ENCODE measurements around the gene TPM1.
A peak's percentile ranks its signal among the peaks of the same experiment; 100 is the strongest.
"Not testable (repeated sequence)": the region's sequence is repeated elsewhere in the genome, so short reads cannot be mapped to it uniquely, and the experiment has no call there.

TPM1 gene

GRCh38 chr15:63041974-63042876 is at the start of gene TPM1:
Gene TPM1 (plus strand): TSS chr15:63042747. CDS start chr15:63042830, 83 bp downstream.
- Histone ChIP-seq H2AFZ (ENCODE audit: low read depth, low read length) (peak within 1 kb of the TSS; percentile 93), H3K4me1 (ENCODE audit: insufficient read depth, low read length) (peaks cover 28% of the 10 kb centered on the region), H3K4me3 (ENCODE audit: low read length) (peak within 1 kb of the TSS; percentile 90), H3K27me3 (ENCODE audit: insufficient read depth, low read length) (peaks cover 19% of the 10 kb centered on the region), H3K9me3 (ENCODE audit: low read length) (no peaks in the 10 kb centered on the region), H3K36me3 (ENCODE audit: insufficient read depth, low read length) (peaks cover 14% of the 10 kb centered on the region)

DNA sequence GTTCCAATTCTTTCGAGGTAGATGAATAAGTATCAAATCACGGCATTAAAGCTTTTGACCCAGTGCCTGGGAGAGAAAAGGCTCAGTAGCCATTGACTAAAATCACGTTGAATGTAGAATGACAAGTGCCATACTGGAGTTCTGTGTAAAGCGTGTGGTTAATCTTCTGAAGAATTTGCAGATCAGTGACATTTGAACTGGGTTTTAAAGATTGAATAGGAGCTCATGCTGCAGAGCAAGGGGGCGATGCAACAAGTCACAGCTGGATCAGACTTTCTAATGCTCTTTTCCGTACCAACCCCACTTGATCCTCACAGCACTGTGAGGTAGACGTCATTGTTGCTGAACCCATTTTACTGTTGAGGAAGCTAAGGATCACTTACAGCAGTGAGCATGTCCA is 49.5 kb upstream of the TPM1 start:
- H3K4me3 ChIP-seq (ENCODE audit: low read length), result no peak overlapping the region
- peaks cover 10% of the 10 kb centered on the region for H3K27me3 ChIP-seq (ENCODE audit: insufficient read depth, low read length)
- H3K4me1 ChIP-seq (ENCODE audit: insufficient read depth, low read length), result peaks cover 8% of the 10 kb centered on the region
- peaks cover 2% of the 10 kb centered on the region for H3K9me3 ChIP-seq (ENCODE audit: low read length)
- H3K36me3 ChIP-seq (ENCODE audit: insufficient read depth, low read length), result no peaks in the 10 kb centered on the region
- no peak overlapping the region for H2AFZ ChIP-seq (ENCODE audit: low read depth, low read length)

DNA sequence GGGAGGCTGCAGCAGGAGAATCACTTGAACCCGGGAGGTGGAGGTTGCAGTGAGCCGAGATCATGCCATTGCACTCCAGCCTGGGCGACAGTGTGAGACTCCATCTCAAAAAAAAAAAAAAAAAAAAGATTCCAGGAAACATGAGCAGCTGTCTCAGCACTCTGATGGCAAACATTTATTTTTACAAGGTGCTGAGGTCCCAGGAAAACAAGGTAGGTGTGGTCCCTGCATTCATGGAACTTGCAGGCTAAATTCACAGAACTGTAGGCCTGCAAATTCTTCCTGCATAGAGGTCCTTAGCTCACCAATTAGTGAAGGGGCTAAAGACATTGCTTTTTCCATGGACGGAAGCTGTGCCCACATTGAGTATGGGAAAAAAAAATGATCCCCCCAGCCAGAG is 48.9 kb upstream of the TPM1 start:
- not testable (repeated sequence) for H3K9me3 ChIP-seq (ENCODE audit: low read length); H3K36me3 ChIP-seq (ENCODE audit: insufficient read depth, low read length); H3K4me1 ChIP-seq (ENCODE audit: insufficient read depth, low read length); H2AFZ ChIP-seq (ENCODE audit: low read depth, low read length); H3K4me3 ChIP-seq (ENCODE audit: low read length)
- H3K27me3 ChIP-seq (ENCODE audit: insufficient read depth, low read length), result peaks cover 12% of the 10 kb centered on the region

- H3K4me3 ChIP-seq (ENCODE audit: low read length), result no peak overlapping the region
These were observed 48.1 kb upstream of the TPM1 start for GRCh38 chr15:62994439-62994838.

DNA sequence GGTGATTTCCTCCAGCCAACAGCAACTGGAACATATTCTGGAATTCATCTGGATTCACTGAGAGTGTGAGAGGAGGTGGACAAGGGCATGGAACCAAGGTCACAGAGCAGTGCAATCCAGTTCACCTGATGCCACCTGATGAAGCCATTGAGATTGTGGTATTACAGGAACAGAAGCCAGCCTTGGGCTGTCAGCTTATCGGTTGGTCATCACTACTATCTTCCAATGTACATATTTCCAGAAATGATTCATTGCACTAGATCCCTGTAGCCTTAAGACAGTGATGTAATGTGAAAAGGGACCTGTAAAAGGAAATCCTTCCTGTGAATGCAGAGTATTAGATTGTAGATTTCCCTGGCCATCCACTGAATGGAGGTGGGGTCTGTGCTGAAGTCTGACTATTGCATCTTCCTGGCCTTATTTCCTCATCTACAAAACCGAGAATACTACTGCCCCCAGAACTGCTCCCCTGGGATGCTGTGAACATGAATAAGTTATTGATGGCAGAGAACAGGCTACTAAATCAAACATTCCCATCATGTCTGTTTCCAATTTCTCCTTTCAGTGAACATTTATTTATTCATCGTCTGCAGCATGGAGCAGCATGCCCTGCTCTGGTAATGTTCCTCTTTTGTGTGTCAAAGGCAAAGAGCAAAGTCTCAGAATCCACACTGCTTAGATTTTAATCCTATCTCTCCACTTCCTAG is 47.4 kb upstream of the TPM1 start:
- Histone ChIP-seq H3K27me3 (ENCODE audit: insufficient read depth, low read length) (peaks cover 12% of the 10 kb centered on the region), H3K4me3 (ENCODE audit: low read length) (no peak overlapping the region), H3K36me3 (ENCODE audit: insufficient read depth, low read length) (no peaks in the 10 kb centered on the region), H3K9me3 (ENCODE audit: low read length) (no peaks in the 10 kb centered on the region), H2AFZ (ENCODE audit: low read depth, low read length) (no peak overlapping the region), H3K4me1 (ENCODE audit: insufficient read depth, low read length) (peaks cover 20% of the 10 kb centered on the region)

More at GRCh38 chr15:62994439-62994838, 48.1 kb upstream of the TPM1 start:
- Histone ChIP-seq H3K27me3 (ENCODE audit: insufficient read depth, low read length) (peaks cover 12% of the 10 kb centered on the region), H3K36me3 (ENCODE audit: insufficient read depth, low read length) (no peaks in the 10 kb centered on the region), H3K4me1 (ENCODE audit: insufficient read depth, low read length) (peaks cover 13% of the 10 kb centered on the region), H3K9me3 (ENCODE audit: low read length) (no peaks in the 10 kb centered on the region), H2AFZ (ENCODE audit: low read depth, low read length) (no peak overlapping the region)

- peaks cover 26% of the 10 kb centered on the region for H3K4me1 ChIP-seq (ENCODE audit: insufficient read depth, low read length)
- H3K9me3 ChIP-seq (ENCODE audit: low read length), result no peaks in the 10 kb centered on the region
These were observed 45.1 kb upstream of the TPM1 start for GRCh38 chr15:62997441-62997840.

DNA sequence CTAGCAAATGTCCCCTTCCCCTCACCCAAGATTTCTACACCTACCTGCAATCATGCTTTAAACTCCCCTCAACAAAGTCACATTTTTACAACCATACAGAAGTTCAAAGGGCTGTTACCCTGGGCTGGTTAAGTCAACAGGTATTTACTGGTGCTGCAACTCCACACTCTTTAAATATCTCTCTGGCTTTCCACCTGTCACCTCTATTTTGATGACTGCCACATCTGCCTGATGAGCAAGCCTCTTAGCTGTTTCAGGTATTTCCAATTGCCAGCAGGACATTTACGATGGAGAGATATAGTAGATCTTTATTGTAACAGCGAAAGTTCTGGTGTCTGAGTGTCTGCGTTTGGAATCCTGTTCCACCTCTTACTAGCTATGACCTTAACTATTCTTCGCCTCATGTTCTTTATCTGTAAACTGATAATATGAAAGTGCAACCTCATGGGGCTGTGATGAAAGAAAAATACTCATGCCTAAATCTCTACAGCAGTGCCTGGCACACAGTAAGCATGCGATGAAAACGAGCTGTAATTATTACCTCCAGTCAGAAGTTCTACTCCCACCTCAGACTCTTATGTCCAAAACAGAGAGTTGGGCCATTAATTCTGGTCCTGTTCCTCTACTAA is 44.2 kb upstream of the TPM1 start:
- no peak overlapping the region for H2AFZ ChIP-seq (ENCODE audit: low read depth, low read length)
- H3K9me3 ChIP-seq (ENCODE audit: low read length), result no peaks in the 10 kb centered on the region
- peaks cover 19% of the 10 kb centered on the region for H3K4me1 ChIP-seq (ENCODE audit: insufficient read depth, low read length)
- no peak overlapping the region for H3K4me3 ChIP-seq (ENCODE audit: low read length)
- peaks cover 12% of the 10 kb centered on the region for H3K27me3 ChIP-seq (ENCODE audit: insufficient read depth, low read length)
- H3K36me3 ChIP-seq (ENCODE audit: insufficient read depth, low read length), result no peaks in the 10 kb centered on the region

More at GRCh38 chr15:62997441-62997840, 45.1 kb upstream of the TPM1 start:
- H3K4me3 ChIP-seq (ENCODE audit: low read length), result no peak overlapping the region
- peaks cover 12% of the 10 kb centered on the region for H3K27me3 ChIP-seq (ENCODE audit: insufficient read depth, low read length)
- no peak overlapping the region for H2AFZ ChIP-seq (ENCODE audit: low read depth, low read length)
- H3K36me3 ChIP-seq (ENCODE audit: insufficient read depth, low read length), result no peaks in the 10 kb centered on the region

GRCh38 chr15:62999178-62999577 is 43.4 kb upstream of the TPM1 start:
- H2AFZ ChIP-seq (ENCODE audit: low read depth, low read length), result no peak overlapping the region
- no peaks in the 10 kb centered on the region for H3K9me3 ChIP-seq (ENCODE audit: low read length)
- H3K27me3 ChIP-seq (ENCODE audit: insufficient read depth, low read length), result peaks cover 10% of the 10 kb centered on the region
- no peaks in the 10 kb centered on the region for H3K36me3 ChIP-seq (ENCODE audit: insufficient read depth, low read length)
- H3K4me1 ChIP-seq (ENCODE audit: insufficient read depth, low read length), result peaks cover 19% of the 10 kb centered on the region
- no peak overlapping the region for H3K4me3 ChIP-seq (ENCODE audit: low read length)

DNA sequence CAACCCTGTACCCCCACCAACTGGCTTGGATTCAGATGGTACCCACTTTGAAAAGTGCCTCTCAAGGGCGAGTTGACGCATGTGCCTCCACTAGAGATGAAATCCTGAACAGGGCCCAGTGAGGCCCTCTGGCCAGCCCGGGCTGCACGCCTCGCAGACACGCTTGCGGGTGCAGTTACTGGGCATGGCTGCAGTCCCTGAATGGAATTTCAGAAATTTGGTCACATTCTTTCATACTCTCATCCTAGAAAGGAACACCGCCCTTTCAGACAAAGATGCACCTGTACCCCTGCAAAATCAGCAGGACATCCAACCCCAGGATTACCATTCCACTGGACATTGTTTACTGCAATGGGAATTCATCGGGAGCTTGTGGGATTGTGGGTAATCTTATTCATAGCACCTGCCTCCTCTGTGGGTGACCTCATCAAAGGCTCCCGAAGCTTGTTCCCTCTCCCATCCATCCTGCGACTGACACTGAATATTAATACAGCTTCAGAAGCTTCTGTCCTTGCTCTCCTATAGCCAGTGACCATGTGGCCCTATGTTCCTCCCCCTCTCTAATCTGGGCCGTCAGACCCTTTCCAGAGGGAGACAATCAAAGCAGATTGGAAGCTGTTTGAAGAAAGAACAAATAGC is 42.5 kb upstream of the TPM1 start:
- H3K9me3 ChIP-seq (ENCODE audit: low read length), result no peaks in the 10 kb centered on the region
- H3K4me1 ChIP-seq (ENCODE audit: insufficient read depth, low read length), result peaks cover 19% of the 10 kb centered on the region
- H3K36me3 ChIP-seq (ENCODE audit: insufficient read depth, low read length), result no peaks in the 10 kb centered on the region
- no peak overlapping the region for H2AFZ ChIP-seq (ENCODE audit: low read depth, low read length)
- H3K27me3 ChIP-seq (ENCODE audit: insufficient read depth, low read length), result peaks cover 4% of the 10 kb centered on the region
- H3K4me3 ChIP-seq (ENCODE audit: low read length), result no peak overlapping the region

- H3K9me3 ChIP-seq (ENCODE audit: low read length), result no peaks in the 10 kb centered on the region
- peaks cover 4% of the 10 kb centered on the region for H3K27me3 ChIP-seq (ENCODE audit: insufficient read depth, low read length)
- H2AFZ ChIP-seq (ENCODE audit: low read depth, low read length), result no peak overlapping the region
- peaks cover 19% of the 10 kb centered on the region for H3K4me1 ChIP-seq (ENCODE audit: insufficient read depth, low read length)
- H3K4me3 ChIP-seq (ENCODE audit: low read length), result no peak overlapping the region
- no peaks in the 10 kb centered on the region for H3K36me3 ChIP-seq (ENCODE audit: insufficient read depth, low read length)
These were observed 41.8 kb upstream of the TPM1 start for GRCh38 chr15:63000706-63001105.

DNA sequence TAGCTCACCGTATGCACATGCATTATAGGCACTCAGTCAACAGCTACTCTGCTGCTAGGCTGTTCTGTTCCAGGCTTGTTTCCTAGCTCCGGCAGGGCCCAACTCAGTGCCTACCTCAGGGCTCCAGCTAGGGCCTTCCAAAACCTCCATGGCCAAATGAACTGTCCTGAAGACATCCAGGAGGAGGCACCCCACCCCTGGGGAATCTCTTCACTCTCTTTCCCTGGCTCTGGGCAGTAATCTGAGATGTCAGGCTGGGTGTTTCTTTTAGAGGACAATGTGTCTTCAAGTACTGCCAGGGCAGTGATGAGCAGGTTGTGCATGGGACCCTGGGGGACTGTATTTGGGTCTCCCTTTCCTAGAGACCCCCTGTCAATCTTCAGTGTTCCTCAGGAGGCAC is 38.3 kb upstream of the TPM1 start:
- no peaks in the 10 kb centered on the region for H3K9me3 ChIP-seq (ENCODE audit: low read length)
- no peak overlapping the region for H2AFZ ChIP-seq (ENCODE audit: low read depth, low read length)
- H3K27me3 ChIP-seq (ENCODE audit: insufficient read depth, low read length), result no peaks in the 10 kb centered on the region
- H3K36me3 ChIP-seq (ENCODE audit: insufficient read depth, low read length), result no peaks in the 10 kb centered on the region
- H3K4me1 ChIP-seq (ENCODE audit: insufficient read depth, low read length), result peaks cover 15% of the 10 kb centered on the region
- no peak overlapping the region for H3K4me3 ChIP-seq (ENCODE audit: low read length)

DNA sequence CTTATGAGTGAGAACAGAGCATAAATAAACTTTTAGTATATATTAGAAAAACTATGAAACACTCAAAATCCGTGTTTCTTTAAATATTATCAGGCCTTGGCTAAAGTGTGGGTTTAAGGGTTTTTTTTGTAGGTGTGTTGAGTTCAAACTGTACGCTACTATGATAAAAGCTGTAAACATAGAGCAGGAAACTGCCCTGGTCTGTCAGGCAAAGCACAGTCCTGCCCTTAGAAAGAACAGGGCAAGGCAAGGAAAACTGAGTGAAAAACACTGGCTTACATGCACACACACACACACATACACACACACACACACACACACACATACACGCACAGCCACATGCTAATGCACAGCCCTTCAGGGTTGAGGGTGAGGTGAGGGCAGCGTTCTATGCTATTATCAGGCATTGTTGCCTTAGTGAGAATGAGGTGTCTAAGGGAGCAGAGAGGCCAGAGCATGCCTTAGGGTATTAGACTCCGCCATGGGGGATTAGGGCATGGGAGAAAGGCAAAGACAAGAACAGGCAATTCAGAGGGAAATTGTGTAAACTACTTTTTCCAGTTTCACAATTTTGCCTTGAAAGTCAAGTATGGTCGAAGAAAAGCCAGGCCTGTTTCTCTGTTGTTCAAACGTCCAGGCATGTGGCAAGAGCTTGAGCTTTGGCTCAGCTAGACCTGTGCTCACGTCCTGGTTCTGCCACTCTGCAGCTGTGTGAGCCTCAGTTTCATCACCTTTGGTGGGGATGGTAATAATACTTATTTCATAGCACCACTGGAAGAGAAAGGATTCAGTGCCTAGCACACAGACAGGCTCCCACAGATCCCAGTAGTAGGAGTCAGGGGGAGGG is 36.3 kb upstream of the TPM1 start:
- no peaks in the 10 kb centered on the region for H3K36me3 ChIP-seq (ENCODE audit: insufficient read depth, low read length)
- H2AFZ ChIP-seq (ENCODE audit: low read depth, low read length), result no peak overlapping the region
- H3K4me3 ChIP-seq (ENCODE audit: low read length), result no peak overlapping the region
- H3K27me3 ChIP-seq (ENCODE audit: insufficient read depth, low read length), result no peaks in the 10 kb centered on the region
- no peaks in the 10 kb centered on the region for H3K4me1 ChIP-seq (ENCODE audit: insufficient read depth, low read length)
- no peaks in the 10 kb centered on the region for H3K9me3 ChIP-seq (ENCODE audit: low read length)

Measured in neuron (in vitro differentiated cells).